SK-N-SH (cell line): ENCODE results near the gene CLRN2. TPM values are rescaled to one million over a fixed set of nuclear protein-coding genes. Genes with fewer than 3 reads are reported as not detected.

Experiments used
- CTCF ChIA-PET: fragments of 300-600, 350-600 bp; formaldehyde crosslinking; extraction: SDS; loops from one replicate; lab custom pipeline; 2021; lab: Yijun Ruan, JAX
- POLR2A ChIA-PET: fragments of 350-600 bp; sonication (Branson Sonifier 250); formaldehyde crosslinking; extraction: SDS; loops from one replicate; lab custom pipeline; 2020; ENCODE audit warnings: antibody characterized with exemption, inconsistent platforms; lab: Yijun Ruan, JAX
- DNase-seq: peaks from one replicate; pipeline ENCODE4 v3.0.0; 2012
- H2AFZ ChIP-seq: fragments of 200-600 bp; sonication (generic); 2 replicates; pipeline ENCODE4 v1.8.1; 2016; ENCODE audit warnings: antibody characterized with exemption, mild to moderate bottlenecking, low read depth
- H3F3A ChIP-seq: fragments of 200-600 bp; sonication (generic); replicated peaks from 2 replicates; pipeline ENCODE3; 2016; ENCODE audit warnings: antibody characterized with exemption, mild to moderate bottlenecking; ENCODE audit not compliant: insufficient read depth
- H3K27ac ChIP-seq, 2 experiments: fragments of 200-500 bp in 1 of 2; fragments of 200-600 bp in 1 of 2; sonication (Bioruptor generic) in 1 of 2; sonication (generic), shearing (Covaris generic) in 1 of 2; 2 replicates each; pipeline versions ENCODE4 v1.5.1 to v1.6.1; 2014 to 2016; ENCODE audit warnings: low read depth in 2 of 2, inconsistent platforms in 1 of 2, low read length in 1 of 2, mild to moderate bottlenecking in 1 of 2, mixed read lengths in 1 of 2
- H3K27me3 ChIP-seq: fragments of 200-600 bp; sonication (generic), shearing (Covaris generic); 2 replicates; pipeline ENCODE4 v1.6.1; 2016; ENCODE audit warnings: mixed run types; ENCODE audit not compliant: insufficient read depth
- H3K36me3 ChIP-seq, 2 experiments: fragments of 200-500 bp in 1 of 2; fragments of 200-600 bp in 1 of 2; sonication (Bioruptor generic) in 1 of 2; sonication (generic) in 1 of 2; replicated peaks in 1 of 2; 2 replicates each; pipeline versions ENCODE3 to v1.5.1; 2014 to 2016; ENCODE audit warnings: low read length in 1 of 2, mild to moderate bottlenecking in 1 of 2; ENCODE audit not compliant: insufficient read depth in 2 of 2, control insufficient read depth in 1 of 2
- H3K4me1 ChIP-seq, 2 experiments: fragments of 200-500 bp in 1 of 2; fragments of 200-600 bp in 1 of 2; sonication (Bioruptor generic) in 1 of 2; sonication (generic), shearing (Covaris generic) in 1 of 2; 2 replicates each; pipeline versions ENCODE4 v1.5.1 to v1.6.1; 2014 to 2016; ENCODE audit warnings: low read depth in 1 of 2, low read length in 1 of 2, mixed run types in 1 of 2; ENCODE audit not compliant: insufficient read depth in 2 of 2, control insufficient read depth in 1 of 2
- H3K4me2 ChIP-seq: fragments of 200-600 bp; sonication (generic), shearing (Covaris generic); 2 replicates; pipeline ENCODE4 v1.6.1; 2017; ENCODE audit warnings: mixed run types
- H3K4me3 ChIP-seq, 2 experiments: fragments of 200-500 bp in 1 of 2; fragments of 200-600 bp in 1 of 2; sonication (Bioruptor generic) in 1 of 2; sonication (generic), shearing (Covaris generic) in 1 of 2; 2 replicates each; pipeline versions ENCODE4 v1.5.1 to v1.8.1; 2014 to 2016; ENCODE audit warnings: low read depth in 2 of 2, inconsistent platforms in 1 of 2, low read length in 1 of 2, mild to moderate bottlenecking in 1 of 2, mixed read lengths in 1 of 2, moderate library complexity in 1 of 2
- H3K79me2 ChIP-seq: fragments of 200-600 bp; sonication (generic); 2 replicates; pipeline ENCODE4 v1.8.1; 2017; ENCODE audit warnings: mild to moderate bottlenecking; ENCODE audit not compliant: insufficient read depth
- H3K9ac ChIP-seq: fragments of 200-600 bp; sonication (generic); 2 replicates; pipeline ENCODE4 v1.6.1; 2017; ENCODE audit warnings: mixed run types
- H3K9me2 ChIP-seq: fragments of 200-600 bp; sonication (generic); 2 replicates; pipeline ENCODE4 v1.6.1; 2017; ENCODE audit warnings: mixed run types
- H3K9me3 ChIP-seq: fragments of 200-600 bp; sonication (generic); 2 replicates; pipeline ENCODE4 v1.6.1; 2017; ENCODE audit warnings: mixed run types, mild to moderate bottlenecking, moderate library complexity
- H4K20me1 ChIP-seq: fragments of 200-600 bp; sonication (generic); 2 replicates; pipeline ENCODE4 v1.6.1; 2017; ENCODE audit warnings: mild to moderate bottlenecking, mixed run types; ENCODE audit not compliant: insufficient read depth
- ELF1 ChIP-seq: IDR thresholded peaks from 2 replicates; pipeline ENCODE4 v1.4.0; 2012
- FOSL2 ChIP-seq: IDR thresholded peaks from 2 replicates; pipeline ENCODE4 v1.4.0; 2012; ENCODE audit warnings: low read depth, mild to moderate bottlenecking, moderate library complexity, borderline replicate concordance
- FOXJ3 ChIP-seq: sonication (generic); formaldehyde crosslinking; IDR thresholded peaks from 2 replicates; pipeline ENCODE4 v1.5.1; 2020; ENCODE audit warnings: mild to moderate bottlenecking, missing genetic modification reagents
- GABPA ChIP-seq: IDR thresholded peaks from 2 replicates; pipeline ENCODE4 v1.4.0; 2012; ENCODE audit warnings: low read depth, mild to moderate bottlenecking
- GATA2 ChIP-seq: sonication (generic); formaldehyde crosslinking; IDR thresholded peaks from 2 replicates; pipeline ENCODE4 v1.5.0; 2020; ENCODE audit warnings: mild to moderate bottlenecking, missing genetic modification reagents
- IRF3 ChIP-seq: fragments of 150-350 bp; IDR thresholded peaks from 2 replicates; pipeline ENCODE4 v1.6.1; 2016; ENCODE audit warnings: mild to moderate bottlenecking, low read depth, low read length
- JUND ChIP-seq: IDR thresholded peaks from 2 replicates; pipeline ENCODE4 v1.4.0; 2012
- MEF2A ChIP-seq: IDR thresholded peaks from 2 replicates; pipeline ENCODE4 v1.4.0; 2012; ENCODE audit warnings: low read depth, borderline replicate concordance
- MXI1 ChIP-seq: IDR thresholded peaks from 2 replicates; pipeline ENCODE4 v1.6.1; 2012; ENCODE audit warnings: mild to moderate bottlenecking, low read depth, low read length, improper control_type of control experiment
- RAD21 ChIP-seq: IDR thresholded peaks from 2 replicates; pipeline ENCODE4 v1.6.1; 2012; ENCODE audit warnings: mild to moderate bottlenecking, low read length
- RCOR1 ChIP-seq: fragments of 150-350 bp; IDR thresholded peaks from 2 replicates; pipeline ENCODE4 v1.6.1; 2017; ENCODE audit warnings: antibody characterized with exemption, low read length
- REST ChIP-seq: IDR thresholded peaks from 2 replicates; pipeline ENCODE4 v1.6.1; 2012; ENCODE audit warnings: mild to moderate bottlenecking, low read depth, low read length, moderate library complexity
- RFX5 ChIP-seq: IDR thresholded peaks from 2 replicates; pipeline ENCODE4 v1.6.1; 2012; ENCODE audit warnings: mild to moderate bottlenecking, improper control_type of control experiment, low read length
- RXRA ChIP-seq: IDR thresholded peaks from 2 replicates; pipeline ENCODE4 v1.4.0; 2012; ENCODE audit warnings: low read depth, mild to moderate bottlenecking, borderline replicate concordance
- SIN3A ChIP-seq: IDR thresholded peaks from 2 replicates; pipeline ENCODE4 v1.6.1; 2012; ENCODE audit warnings: low read depth, mild to moderate bottlenecking, low read length, moderate library complexity, borderline replicate concordance
- SMC3 ChIP-seq: IDR thresholded peaks from 2 replicates; pipeline ENCODE4 v1.6.1; 2012; ENCODE audit warnings: low read depth, low read length, improper control_type of control experiment
- TCF12 ChIP-seq: IDR thresholded peaks from 2 replicates; pipeline ENCODE4 v1.4.0; 2012
- TEAD4 ChIP-seq: IDR thresholded peaks from 2 replicates; pipeline ENCODE4 v1.4.0; 2012; ENCODE audit warnings: mild to moderate bottlenecking, borderline replicate concordance; ENCODE audit not compliant: insufficient read depth
- YY1 ChIP-seq: IDR thresholded peaks from 2 replicates; pipeline ENCODE4 v1.4.0; 2012; ENCODE audit warnings: low read depth, mild to moderate bottlenecking
- ZBTB33 ChIP-seq: IDR thresholded peaks from 2 replicates; pipeline ENCODE4 v1.4.0; 2012; ENCODE audit warnings: low read depth, borderline replicate concordance
- WGBS: methylation state at CpG from one replicate; pipeline ENCODE4 v1.1.6; 2017; ENCODE audit warnings: low lambda C conversion rate; 5-methylcytosine and 5-hydroxymethylcytosine counted together
- polyA plus RNA-seq, 3 experiments: library from polyadenylated mRNA; depleted of rRNA; stranded (reverse); fragments of >200 nt; gene quantifications; 2 replicates each; pipeline ENCODE4 v1.2.3, GENCODE V29; 2012

Gene CLRN2
- polyA plus RNA-seq, 1 of the 3 experiments (the other 2 are of a cell fraction): not detected

- H3K27ac ChIP-seq: no peak overlapping the region
- 43% methylated on average over 5 of the region's 5 CpGs for WGBS
- TF ChIP-seq REST (no peak), MEF2A (no peak), RAD21 (no peak), MXI1 (no peak), RXRA (no peak), YY1 (no peak), TEAD4 (no peak), FOSL2 (no peak), FOXJ3 (CRISPR knock-in tag) (no peak), ZBTB33 (no peak), TCF12 (no peak)
- H3K4me2 ChIP-seq: no peak overlapping the region
- no peaks in the 10 kb centered on the region for H3K9me2 ChIP-seq
- H3K9me3 ChIP-seq: no peaks in the 10 kb centered on the region
- no peaks in the 10 kb centered on the region for H3K36me3 ChIP-seq
- H3K9ac ChIP-seq: no peak overlapping the region
- no peaks in the 10 kb centered on the region for H3F3A ChIP-seq
- H4K20me1 ChIP-seq: no peaks in the 10 kb centered on the region
- ChIA-PET POLR2A (no interaction called here), CTCF (interaction anchor here (1.2 kb wide), 2 partner anchors 18 to 32 kb away, joined by 4 to 5 read pairs; no protein-coding TSS in a partner anchor)
- peaks cover 0 to 11% of the 10 kb centered on the region in 2 experiments; a peak in 2 of 4 replicates for H3K4me1 ChIP-seq
- DNase-seq: no peak
- H3K4me3 ChIP-seq: no peak overlapping the region
- H3K27me3 ChIP-seq: peaks cover 11% of the 10 kb centered on the region; the same call in 1 of the 2 replicates
- no peak overlapping the region for H2AFZ ChIP-seq
- H3K79me2 ChIP-seq: no peaks in the 10 kb centered on the region
Observed at GRCh38 chr4:17517664-17518063, 2.7 kb downstream of the CLRN2 start.

GRCh38 chr4:17521595-17521994 is 6.6 kb downstream of the CLRN2 start:
- H3K79me2 ChIP-seq: no peaks in the 10 kb centered on the region
- TF ChIP-seq JUND (no peak), SIN3A (no peak), ELF1 (no peak), ZBTB33 (no peak), RCOR1 (no peak), GATA2 (CRISPR knock-in tag) (no peak), RAD21 (no peak), RFX5 (no peak), GABPA (no peak), SMC3 (no peak), IRF3 (no peak)

More at GRCh38 chr4:17521595-17521994, 6.6 kb downstream of the CLRN2 start:
- Histone ChIP-seq H3F3A (no peaks in the 10 kb centered on the region), H3K4me3 (no peak overlapping the region), H3K4me2 (no peak overlapping the region), H3K27me3 (peaks cover 15% of the 10 kb centered on the region; the same call in 1 of the 2 replicates), H3K9me3 (no peaks in the 10 kb centered on the region), H2AFZ (no peak overlapping the region), H3K9ac (no peak overlapping the region), H3K27ac (no peak overlapping the region), H3K9me2 (no peaks in the 10 kb centered on the region), H3K4me1 (peaks cover 0 to 9% of the 10 kb centered on the region in 2 experiments; a peak in 1 of 4 replicates), H3K36me3 (no peaks in the 10 kb centered on the region), H4K20me1 (no peaks in the 10 kb centered on the region)
- POLR2A ChIA-PET: no interaction called here
- CTCF ChIA-PET: interaction anchor here (1.3 to 2.9 kb wide), 5 partner anchors 9 to 64 kb away, joined by 3 to 11 read pairs (median 4); partner anchors contain the start of gene QDPR
- WGBS: 73% methylated on average over 5 of the region's 5 CpGs
- DNase-seq: no peak
